ENCODE results near the gene SARM1. TPM values are rescaled to one million over a fixed set of nuclear protein-coding genes. Genes with fewer than 3 reads are reported as not detected.

Gene SARM1
- total and polyA plus RNA-seq, 9 of the 15 experiments (the other 6 are each of a cell fraction or from before 2014, with no cell fraction given) = 0.04 to 0.55 (median 0.11) TPM; not detected in 2

DNA sequence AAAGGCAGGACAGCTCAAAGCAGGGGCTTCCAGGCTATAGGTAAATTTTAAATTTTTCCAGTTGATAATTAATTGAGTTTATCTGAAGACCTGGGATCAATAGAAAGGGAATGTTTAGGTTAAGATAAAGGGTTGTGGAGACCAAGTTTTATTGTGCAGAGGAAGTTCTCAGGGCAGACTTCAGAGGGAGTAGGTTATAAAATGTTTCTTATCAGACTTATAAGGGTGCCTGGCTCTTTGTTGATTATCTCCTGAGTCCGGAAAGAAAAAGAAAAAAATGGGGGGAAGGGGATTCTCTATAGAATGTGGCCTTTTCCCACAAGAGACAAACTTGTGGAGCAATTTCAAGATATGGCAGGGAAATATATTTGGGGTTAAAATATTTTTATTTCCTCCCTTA lies 18.6 kb downstream of the SARM1 start (continued):
- TF ChIP-seq VEZF1 (CRISPR knock-in tag; IDR thresholded peaks at IDR 0.05) (no peak), HLTF (IDR thresholded peaks at IDR 0.05) (no peak), GATA2 (CRISPR knock-in tag; IDR thresholded peaks at IDR 0.05) (no peak), ZNF217 (CRISPR knock-in tag; IDR thresholded peaks at IDR 0.05) (no peak), E2F4 (CRISPR knock-in tag; IDR thresholded peaks at IDR 0.05; ENCODE audit: low read depth) (no peak), DPF2 (IDR thresholded peaks at IDR 0.05) (0 out of 2 replicates have a peak, but pooled peaks have one; percentile 37), TBP (optimal IDR thresholded peaks at IDR 0.05; ENCODE audit: low read depth, low read length) (no peak), CHD1 (IDR thresholded peaks at IDR 0.05; ENCODE audit: low read length) (no peak), HDGF (IDR thresholded peaks at IDR 0.05) (no peak), TAL1 (IDR thresholded peaks at IDR 0.05) (peak; percentile 29; the same call in 1 of the 2 replicates)
- TF ChIP-seq, protein P1, sequence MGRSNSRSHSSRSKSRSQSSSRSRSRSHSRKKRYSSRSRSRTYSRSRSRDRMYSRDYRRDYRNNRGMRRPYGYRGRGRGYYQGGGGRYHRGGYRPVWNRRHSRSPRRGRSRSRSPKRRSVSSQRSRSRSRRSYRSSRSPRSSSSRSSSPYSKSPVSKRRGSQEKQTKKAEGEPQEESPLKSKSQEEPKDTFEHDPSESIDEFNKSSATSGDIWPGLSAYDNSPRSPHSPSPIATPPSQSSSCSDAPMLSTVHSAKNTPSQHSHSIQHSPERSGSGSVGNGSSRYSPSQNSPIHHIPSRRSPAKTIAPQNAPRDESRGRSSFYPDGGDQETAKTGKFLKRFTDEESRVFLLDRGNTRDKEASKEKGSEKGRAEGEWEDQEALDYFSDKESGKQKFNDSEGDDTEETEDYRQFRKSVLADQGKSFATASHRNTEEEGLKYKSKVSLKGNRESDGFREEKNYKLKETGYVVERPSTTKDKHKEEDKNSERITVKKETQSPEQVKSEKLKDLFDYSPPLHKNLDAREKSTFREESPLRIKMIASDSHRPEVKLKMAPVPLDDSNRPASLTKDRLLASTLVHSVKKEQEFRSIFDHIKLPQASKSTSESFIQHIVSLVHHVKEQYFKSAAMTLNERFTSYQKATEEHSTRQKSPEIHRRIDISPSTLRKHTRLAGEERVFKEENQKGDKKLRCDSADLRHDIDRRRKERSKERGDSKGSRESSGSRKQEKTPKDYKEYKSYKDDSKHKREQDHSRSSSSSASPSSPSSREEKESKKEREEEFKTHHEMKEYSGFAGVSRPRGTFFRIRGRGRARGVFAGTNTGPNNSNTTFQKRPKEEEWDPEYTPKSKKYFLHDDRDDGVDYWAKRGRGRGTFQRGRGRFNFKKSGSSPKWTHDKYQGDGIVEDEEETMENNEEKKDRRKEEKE (IDR thresholded peaks at IDR 0.05; ENCODE audit: borderline replicate concordance in 1 of 2, control insufficient read depth in 1 of 2, low read depth in 2 of 2, low read length in 1 of 2) = no peak
- TF ChIP-seq, protein P2, sequence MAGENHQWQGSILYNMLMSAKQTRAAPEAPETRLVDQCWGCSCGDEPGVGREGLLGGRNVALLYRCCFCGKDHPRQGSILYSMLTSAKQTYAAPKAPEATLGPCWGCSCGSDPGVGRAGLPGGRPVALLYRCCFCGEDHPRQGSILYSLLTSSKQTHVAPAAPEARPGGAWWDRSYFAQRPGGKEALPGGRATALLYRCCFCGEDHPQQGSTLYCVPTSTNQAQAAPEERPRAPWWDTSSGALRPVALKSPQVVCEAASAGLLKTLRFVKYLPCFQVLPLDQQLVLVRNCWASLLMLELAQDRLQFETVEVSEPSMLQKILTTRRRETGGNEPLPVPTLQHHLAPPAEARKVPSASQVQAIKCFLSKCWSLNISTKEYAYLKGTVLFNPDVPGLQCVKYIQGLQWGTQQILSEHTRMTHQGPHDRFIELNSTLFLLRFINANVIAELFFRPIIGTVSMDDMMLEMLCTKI (IDR thresholded peaks at IDR 0.05; ENCODE audit: partially characterized antibody) = no peak

All from K562 (cell line).